ENCODE results near the gene LAMC3.

DNA sequence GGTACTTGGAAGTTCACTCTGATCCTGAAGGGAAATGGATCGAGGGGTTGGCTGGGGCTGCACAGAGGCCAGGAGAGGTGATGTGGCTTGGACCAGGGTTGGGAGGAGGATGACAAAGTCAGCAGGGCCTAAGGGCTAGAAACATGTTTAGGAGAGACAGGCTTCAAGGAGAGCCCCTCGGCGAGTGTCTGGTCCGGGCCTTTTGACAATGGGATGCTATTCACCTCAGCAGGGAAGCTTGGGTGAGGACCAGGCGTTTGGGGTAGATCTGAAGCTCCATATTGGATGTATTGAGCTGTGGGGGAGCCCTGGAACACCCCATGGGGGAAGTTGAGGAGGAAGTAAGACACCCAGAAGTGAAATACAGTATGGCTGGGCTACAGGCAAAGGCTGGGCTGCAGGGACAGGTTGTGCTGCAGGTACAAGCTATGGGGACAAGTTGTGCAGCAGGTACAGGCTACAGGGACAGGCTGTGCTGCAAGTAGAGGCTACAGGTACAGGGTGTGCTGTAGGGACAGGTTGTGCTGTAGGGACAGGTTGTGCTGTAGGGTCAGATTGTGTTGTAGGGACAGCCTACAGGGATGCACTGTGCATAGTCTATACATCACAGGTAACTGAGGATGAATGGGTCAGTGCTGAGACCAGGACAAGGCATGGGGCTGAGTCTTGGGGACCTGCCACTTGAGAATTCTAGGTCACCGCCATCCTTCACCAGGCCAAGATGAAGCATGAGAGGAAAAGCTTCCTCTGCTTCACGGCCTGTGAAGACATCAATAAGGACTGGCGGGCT is 47.3 kb upstream of the LAMC3 start:
- TF ChIP-seq ZFX (IDR thresholded peaks at IDR 0.05; ENCODE audit: borderline replicate concordance), result no peak
- TF ChIP-seq, protein P1, sequence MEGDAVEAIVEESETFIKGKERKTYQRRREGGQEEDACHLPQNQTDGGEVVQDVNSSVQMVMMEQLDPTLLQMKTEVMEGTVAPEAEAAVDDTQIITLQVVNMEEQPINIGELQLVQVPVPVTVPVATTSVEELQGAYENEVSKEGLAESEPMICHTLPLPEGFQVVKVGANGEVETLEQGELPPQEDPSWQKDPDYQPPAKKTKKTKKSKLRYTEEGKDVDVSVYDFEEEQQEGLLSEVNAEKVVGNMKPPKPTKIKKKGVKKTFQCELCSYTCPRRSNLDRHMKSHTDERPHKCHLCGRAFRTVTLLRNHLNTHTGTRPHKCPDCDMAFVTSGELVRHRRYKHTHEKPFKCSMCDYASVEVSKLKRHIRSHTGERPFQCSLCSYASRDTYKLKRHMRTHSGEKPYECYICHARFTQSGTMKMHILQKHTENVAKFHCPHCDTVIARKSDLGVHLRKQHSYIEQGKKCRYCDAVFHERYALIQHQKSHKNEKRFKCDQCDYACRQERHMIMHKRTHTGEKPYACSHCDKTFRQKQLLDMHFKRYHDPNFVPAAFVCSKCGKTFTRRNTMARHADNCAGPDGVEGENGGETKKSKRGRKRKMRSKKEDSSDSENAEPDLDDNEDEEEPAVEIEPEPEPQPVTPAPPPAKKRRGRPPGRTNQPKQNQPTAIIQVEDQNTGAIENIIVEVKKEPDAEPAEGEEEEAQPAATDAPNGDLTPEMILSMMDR (IDR thresholded peaks at IDR 0.05), result no peak
